Liver (tissue), 9 donors: ENCODE measurements around the gene B3GAT2. TPM values are rescaled to one million over a fixed set of nuclear protein-coding genes. Genes with fewer than 3 reads are reported as not detected.

Experiments used
- DNase-seq: peaks from one replicate; pipeline ENCODE4 v3.0.0-alpha.2; 2017; ENCODE audit warnings: low spot score
- H3K27ac ChIP-seq, 2 donors: one replicate each; pipeline ENCODE4 v1.7.0; 2013; ENCODE audit warnings: inconsistent platforms in 2 of 2, low read length in 2 of 2, control low read depth in 1 of 2, low read depth in 1 of 2, mild to moderate bottlenecking in 1 of 2
- H3K27me3 ChIP-seq, 4 donors: one replicate each; pipeline versions ENCODE4 v1.6.1 to v1.7.0; 2013; ENCODE audit warnings: low read length in 3 of 4, inconsistent platforms in 1 of 4, mild to moderate bottlenecking in 1 of 4, moderate library complexity in 1 of 4; ENCODE audit not compliant: control insufficient read depth in 4 of 4, insufficient read depth in 4 of 4
- H3K36me3 ChIP-seq, 4 donors: one replicate each; pipeline versions ENCODE4 v1.6.1 to v1.7.0; 2013; ENCODE audit warnings: low read length in 3 of 4, mild to moderate bottlenecking in 3 of 4, low read depth in 1 of 4, moderate library complexity in 1 of 4; ENCODE audit not compliant: control insufficient read depth in 4 of 4, insufficient read depth in 3 of 4
- H3K4me1 ChIP-seq, 4 donors: one replicate each; pipeline versions ENCODE4 v1.6.1 to v1.7.0; 2013; ENCODE audit warnings: low read length in 3 of 4, mild to moderate bottlenecking in 3 of 4, moderate library complexity in 1 of 4; ENCODE audit not compliant: control insufficient read depth in 4 of 4, insufficient read depth in 4 of 4
- H3K4me3 ChIP-seq, 3 donors: one replicate each; pipeline versions ENCODE4 v1.6.1 to v1.7.0; 2013; ENCODE audit warnings: low read length in 3 of 3, control low read depth in 1 of 3, low read depth in 1 of 3, mild to moderate bottlenecking in 1 of 3
- H3K9ac ChIP-seq, 2 donors: one replicate each; pipeline ENCODE4 v1.7.0; 2013; ENCODE audit warnings: low read length in 2 of 2, mild to moderate bottlenecking in 2 of 2, moderate library complexity in 2 of 2, control low read depth in 1 of 2, low read depth in 1 of 2
- H3K9me3 ChIP-seq, 4 donors: one replicate each; pipeline versions ENCODE4 v1.6.1 to v1.7.0; 2013; ENCODE audit warnings: low read length in 3 of 4; ENCODE audit not compliant: control insufficient read depth in 4 of 4
- EGR1 ChIP-seq, 2 donors: IDR thresholded peaks; 2 replicates each; pipeline ENCODE4 v1.6.1; 2016 to 2018; ENCODE audit warnings: antibody characterized with exemption in 2 of 2, low read depth in 2 of 2
- FOXA1 ChIP-seq: IDR thresholded peaks from 2 replicates; pipeline ENCODE4 v1.6.1; 2016; ENCODE audit warnings: antibody characterized with exemption
- FOXA2 ChIP-seq: IDR thresholded peaks from 2 replicates; pipeline ENCODE4 v1.6.1; 2016; ENCODE audit warnings: antibody characterized with exemption
- GABPA ChIP-seq, 2 donors: IDR thresholded peaks in 1 of 2; conservative IDR thresholded peaks in 1 of 2; 2 replicates each; pipeline ENCODE4 v1.6.1; 2016; ENCODE audit warnings: antibody characterized with exemption in 2 of 2, mild to moderate bottlenecking in 1 of 2, moderate library complexity in 1 of 2
- HNF4A ChIP-seq, 2 donors: conservative IDR thresholded peaks; 2 replicates each; pipeline ENCODE4 v1.6.1; 2016; ENCODE audit warnings: antibody characterized with exemption in 2 of 2, mild to moderate bottlenecking in 2 of 2
- HNF4G ChIP-seq: IDR thresholded peaks from 2 replicates; pipeline ENCODE4 v1.6.1; 2016; ENCODE audit warnings: antibody characterized with exemption
- JUND ChIP-seq, 2 donors: IDR thresholded peaks; 2 replicates each; pipeline ENCODE4 v1.6.1; 2016; ENCODE audit warnings: antibody characterized with exemption in 2 of 2
- NR2F2 ChIP-seq: IDR thresholded peaks from 2 replicates; pipeline ENCODE4 v1.6.1; 2016; ENCODE audit warnings: antibody characterized with exemption
- RAD21 ChIP-seq, 2 donors: IDR thresholded peaks; 2 replicates each; pipeline ENCODE4 v1.6.1; 2016; ENCODE audit warnings: antibody characterized with exemption in 2 of 2, mild to moderate bottlenecking in 2 of 2
- RXRA ChIP-seq, 2 donors: IDR thresholded peaks; 2 replicates each; pipeline ENCODE4 v1.6.1; 2017 to 2018; ENCODE audit warnings: antibody characterized with exemption in 2 of 2, mild to moderate bottlenecking in 1 of 2
- SP1 ChIP-seq: IDR thresholded peaks from 2 replicates; pipeline ENCODE4 v1.6.1; 2018; ENCODE audit warnings: antibody characterized with exemption, mild to moderate bottlenecking
- TAF1 ChIP-seq: conservative IDR thresholded peaks from 2 replicates; pipeline ENCODE4 v1.6.1; 2016; ENCODE audit warnings: antibody characterized with exemption, mild to moderate bottlenecking
- YY1 ChIP-seq: IDR thresholded peaks from 2 replicates; pipeline ENCODE4 v1.6.1; 2016; ENCODE audit warnings: antibody characterized with exemption, mild to moderate bottlenecking
- WGBS: extraction: QIAGEN DNeasy Blood & Tissue Kit; methylation state at CpG from one replicate; pipeline ENCODE4 v1.1.7; 2013; 5-methylcytosine and 5-hydroxymethylcytosine counted together
- polyA plus RNA-seq, 2 donors: library from polyadenylated mRNA; stranded (reverse) in 1 of 2; unstranded in 1 of 2; fragments of 200-250 nt in 1 of 2; fragments of >200 nt in 1 of 2; fragmentation: Nextera tagmentation in 1 of 2; extraction: Ambion mirVana in 1 of 2; gene quantifications; one replicate each; pipeline versions ENCODE4 v1.2.1 to v1.2.3, GENCODE V29; 2013 to 2015
- total RNA-seq, 2 donors: library from RNA; depleted of rRNA; stranded (reverse); fragments of >200 nt; gene quantifications; one replicate each; pipeline ENCODE4 v1.2.3, GENCODE V29; 2014
- TF ChIP-seq, protein P1 (sequence below): IDR thresholded peaks from 2 replicates; pipeline ENCODE4 v1.6.1; 2016; ENCODE audit warnings: antibody characterized with exemption, mild to moderate bottlenecking
- TF ChIP-seq, protein P2 (sequence below): IDR thresholded peaks from 2 replicates; pipeline ENCODE4 v1.6.1; 2016; ENCODE audit warnings: antibody characterized with exemption
- TF ChIP-seq, protein P3 (sequence below): fragments of 150-350 bp; IDR thresholded peaks from 2 replicates; pipeline ENCODE4 v1.5.1; 2017; ENCODE audit warnings: improper control_type of control experiment, low read depth, low read length; ENCODE audit not compliant: missing input control
- TF ChIP-seq, protein P4 (sequence below): IDR thresholded peaks from 2 replicates; pipeline ENCODE4 v1.6.1; 2016; ENCODE audit warnings: antibody characterized with exemption
- TF ChIP-seq, protein P5 (sequence below): IDR thresholded peaks from 2 replicates; pipeline ENCODE4 v1.6.1; 2016; ENCODE audit warnings: antibody characterized with exemption
- donor health status: healthy.
- donor health status: healthy.
- donor health status: healthy.
- donor health status: healthy.
- donor health status: healthy.

B3GAT2 gene
- total and polyA plus RNA-seq, 4 donors, result under 0.01 to 0.97 (median 0.36) TPM

DNA sequence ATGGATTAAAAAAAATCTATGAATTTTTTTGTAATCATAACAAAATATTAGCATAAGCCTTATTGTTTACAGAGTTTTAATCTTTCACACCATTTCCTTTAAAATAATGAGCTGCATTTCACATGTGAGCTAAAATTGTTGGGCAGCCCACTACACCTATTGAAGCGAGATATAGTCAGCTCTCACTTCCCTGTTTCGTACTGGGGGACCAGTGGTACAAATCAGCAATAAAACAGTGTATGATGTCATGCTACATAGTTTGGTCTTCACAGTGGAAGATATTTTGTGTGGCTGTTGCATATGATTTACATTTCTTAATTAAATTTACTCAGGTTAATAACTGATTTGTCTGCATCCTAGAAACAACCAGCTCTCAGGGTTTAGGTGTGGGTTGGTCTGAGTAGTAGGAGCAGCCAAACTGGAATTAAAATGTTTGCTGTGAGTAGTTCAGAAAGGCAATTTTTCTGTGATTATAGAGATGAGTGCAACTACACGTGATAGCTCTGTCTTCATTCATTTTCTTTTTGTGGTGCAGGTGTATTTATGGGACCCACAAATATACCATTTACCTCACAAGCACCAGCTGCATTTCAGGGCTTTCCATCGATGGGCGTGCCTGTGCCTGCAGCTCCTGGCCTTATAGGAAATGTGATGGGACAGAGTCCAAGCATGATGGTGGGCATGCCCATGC, 99.3 kb downstream of the B3GAT2 start:
- no peak for DNase-seq
- Histone ChIP-seq H3K36me3 (peaks cover 0 to 18% (median 5%) of the 10 kb centered on the region in 4 donors), H3K4me3 (no peak overlapping the region), H3K27me3 (no peaks in the 10 kb centered on the region), H3K9me3 (no peaks in the 10 kb centered on the region), H3K9ac (no peak overlapping the region), H3K27ac (no peak overlapping the region), H3K4me1 (no peaks in the 10 kb centered on the region)
- no peak for TF ChIP-seq EGR1 (IDR thresholded peaks at IDR 0.05; ENCODE audit: low read depth in 2 of 2)
- no peak for TF ChIP-seq GABPA (IDR thresholded peaks at IDR 0.05 in 1 of 2, conservative IDR thresholded peaks at IDR 0.05 in 1 of 2)
- no peak for TF ChIP-seq JUND (IDR thresholded peaks at IDR 0.05)
- no peak for TF ChIP-seq TAF1
- no peak for TF ChIP-seq FOXA2
- TF ChIP-seq, protein P1, sequence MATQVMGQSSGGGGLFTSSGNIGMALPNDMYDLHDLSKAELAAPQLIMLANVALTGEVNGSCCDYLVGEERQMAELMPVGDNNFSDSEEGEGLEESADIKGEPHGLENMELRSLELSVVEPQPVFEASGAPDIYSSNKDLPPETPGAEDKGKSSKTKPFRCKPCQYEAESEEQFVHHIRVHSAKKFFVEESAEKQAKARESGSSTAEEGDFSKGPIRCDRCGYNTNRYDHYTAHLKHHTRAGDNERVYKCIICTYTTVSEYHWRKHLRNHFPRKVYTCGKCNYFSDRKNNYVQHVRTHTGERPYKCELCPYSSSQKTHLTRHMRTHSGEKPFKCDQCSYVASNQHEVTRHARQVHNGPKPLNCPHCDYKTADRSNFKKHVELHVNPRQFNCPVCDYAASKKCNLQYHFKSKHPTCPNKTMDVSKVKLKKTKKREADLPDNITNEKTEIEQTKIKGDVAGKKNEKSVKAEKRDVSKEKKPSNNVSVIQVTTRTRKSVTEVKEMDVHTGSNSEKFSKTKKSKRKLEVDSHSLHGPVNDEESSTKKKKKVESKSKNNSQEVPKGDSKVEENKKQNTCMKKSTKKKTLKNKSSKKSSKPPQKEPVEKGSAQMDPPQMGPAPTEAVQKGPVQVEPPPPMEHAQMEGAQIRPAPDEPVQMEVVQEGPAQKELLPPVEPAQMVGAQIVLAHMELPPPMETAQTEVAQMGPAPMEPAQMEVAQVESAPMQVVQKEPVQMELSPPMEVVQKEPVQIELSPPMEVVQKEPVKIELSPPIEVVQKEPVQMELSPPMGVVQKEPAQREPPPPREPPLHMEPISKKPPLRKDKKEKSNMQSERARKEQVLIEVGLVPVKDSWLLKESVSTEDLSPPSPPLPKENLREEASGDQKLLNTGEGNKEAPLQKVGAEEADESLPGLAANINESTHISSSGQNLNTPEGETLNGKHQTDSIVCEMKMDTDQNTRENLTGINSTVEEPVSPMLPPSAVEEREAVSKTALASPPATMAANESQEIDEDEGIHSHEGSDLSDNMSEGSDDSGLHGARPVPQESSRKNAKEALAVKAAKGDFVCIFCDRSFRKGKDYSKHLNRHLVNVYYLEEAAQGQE, result no peak
- TF ChIP-seq HNF4G, result no peak
- no peak for TF ChIP-seq RXRA (IDR thresholded peaks at IDR 0.05)
- TF ChIP-seq, protein P2, sequence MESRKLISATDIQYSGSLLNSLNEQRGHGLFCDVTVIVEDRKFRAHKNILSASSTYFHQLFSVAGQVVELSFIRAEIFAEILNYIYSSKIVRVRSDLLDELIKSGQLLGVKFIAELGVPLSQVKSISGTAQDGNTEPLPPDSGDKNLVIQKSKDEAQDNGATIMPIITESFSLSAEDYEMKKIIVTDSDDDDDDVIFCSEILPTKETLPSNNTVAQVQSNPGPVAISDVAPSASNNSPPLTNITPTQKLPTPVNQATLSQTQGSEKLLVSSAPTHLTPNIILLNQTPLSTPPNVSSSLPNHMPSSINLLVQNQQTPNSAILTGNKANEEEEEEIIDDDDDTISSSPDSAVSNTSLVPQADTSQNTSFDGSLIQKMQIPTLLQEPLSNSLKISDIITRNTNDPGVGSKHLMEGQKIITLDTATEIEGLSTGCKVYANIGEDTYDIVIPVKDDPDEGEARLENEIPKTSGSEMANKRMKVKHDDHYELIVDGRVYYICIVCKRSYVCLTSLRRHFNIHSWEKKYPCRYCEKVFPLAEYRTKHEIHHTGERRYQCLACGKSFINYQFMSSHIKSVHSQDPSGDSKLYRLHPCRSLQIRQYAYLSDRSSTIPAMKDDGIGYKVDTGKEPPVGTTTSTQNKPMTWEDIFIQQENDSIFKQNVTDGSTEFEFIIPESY, result no peak
- TF ChIP-seq, protein P3, sequence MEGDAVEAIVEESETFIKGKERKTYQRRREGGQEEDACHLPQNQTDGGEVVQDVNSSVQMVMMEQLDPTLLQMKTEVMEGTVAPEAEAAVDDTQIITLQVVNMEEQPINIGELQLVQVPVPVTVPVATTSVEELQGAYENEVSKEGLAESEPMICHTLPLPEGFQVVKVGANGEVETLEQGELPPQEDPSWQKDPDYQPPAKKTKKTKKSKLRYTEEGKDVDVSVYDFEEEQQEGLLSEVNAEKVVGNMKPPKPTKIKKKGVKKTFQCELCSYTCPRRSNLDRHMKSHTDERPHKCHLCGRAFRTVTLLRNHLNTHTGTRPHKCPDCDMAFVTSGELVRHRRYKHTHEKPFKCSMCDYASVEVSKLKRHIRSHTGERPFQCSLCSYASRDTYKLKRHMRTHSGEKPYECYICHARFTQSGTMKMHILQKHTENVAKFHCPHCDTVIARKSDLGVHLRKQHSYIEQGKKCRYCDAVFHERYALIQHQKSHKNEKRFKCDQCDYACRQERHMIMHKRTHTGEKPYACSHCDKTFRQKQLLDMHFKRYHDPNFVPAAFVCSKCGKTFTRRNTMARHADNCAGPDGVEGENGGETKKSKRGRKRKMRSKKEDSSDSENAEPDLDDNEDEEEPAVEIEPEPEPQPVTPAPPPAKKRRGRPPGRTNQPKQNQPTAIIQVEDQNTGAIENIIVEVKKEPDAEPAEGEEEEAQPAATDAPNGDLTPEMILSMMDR, result no peak
- no peak for TF ChIP-seq NR2F2
- no peak for TF ChIP-seq FOXA1
- TF ChIP-seq HNF4A (conservative IDR thresholded peaks at IDR 0.05), result no peak
- TF ChIP-seq, protein P4, sequence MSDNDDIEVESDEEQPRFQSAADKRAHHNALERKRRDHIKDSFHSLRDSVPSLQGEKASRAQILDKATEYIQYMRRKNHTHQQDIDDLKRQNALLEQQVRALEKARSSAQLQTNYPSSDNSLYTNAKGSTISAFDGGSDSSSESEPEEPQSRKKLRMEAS, result no peak
- TF ChIP-seq RAD21 (IDR thresholded peaks at IDR 0.05), result no peak
- no peak for TF ChIP-seq YY1
- TF ChIP-seq, protein P5, sequence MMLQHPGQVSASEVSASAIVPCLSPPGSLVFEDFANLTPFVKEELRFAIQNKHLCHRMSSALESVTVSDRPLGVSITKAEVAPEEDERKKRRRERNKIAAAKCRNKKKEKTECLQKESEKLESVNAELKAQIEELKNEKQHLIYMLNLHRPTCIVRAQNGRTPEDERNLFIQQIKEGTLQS, result no peak
- TF ChIP-seq SP1, result no peak
- WGBS, result 94% methylated on average over 5 of the region's 5 CpGs
